IPS-15b (cell line): ENCODE results near the gene CCDC188.

Experiments
- H3K27me3 ChIP-seq: one replicate; pipeline ENCODE4 v1.6.1; 2013; ENCODE audit warnings: low read length; ENCODE audit not compliant: control insufficient read depth, insufficient read depth
- H3K36me3 ChIP-seq: one replicate; pipeline ENCODE4 v1.6.1; 2013; ENCODE audit warnings: low read length; ENCODE audit not compliant: control insufficient read depth, insufficient read depth
- H3K4me1 ChIP-seq: one replicate; pipeline ENCODE4 v1.6.1; 2013; ENCODE audit warnings: mild to moderate bottlenecking, low read length; ENCODE audit not compliant: control insufficient read depth, insufficient read depth
- H3K4me3 ChIP-seq: one replicate; pipeline ENCODE4 v1.5.1; 2013; ENCODE audit warnings: low read depth, low read length
- H3K9ac ChIP-seq: one replicate; pipeline ENCODE4 v1.6.1; 2013; ENCODE audit warnings: low read depth, mild to moderate bottlenecking, low read length
- H3K9me3 ChIP-seq: one replicate; pipeline ENCODE4 v1.6.1; 2013; ENCODE audit warnings: mild to moderate bottlenecking, low read length; ENCODE audit not compliant: control insufficient read depth, insufficient read depth

CCDC188 gene

DNA sequence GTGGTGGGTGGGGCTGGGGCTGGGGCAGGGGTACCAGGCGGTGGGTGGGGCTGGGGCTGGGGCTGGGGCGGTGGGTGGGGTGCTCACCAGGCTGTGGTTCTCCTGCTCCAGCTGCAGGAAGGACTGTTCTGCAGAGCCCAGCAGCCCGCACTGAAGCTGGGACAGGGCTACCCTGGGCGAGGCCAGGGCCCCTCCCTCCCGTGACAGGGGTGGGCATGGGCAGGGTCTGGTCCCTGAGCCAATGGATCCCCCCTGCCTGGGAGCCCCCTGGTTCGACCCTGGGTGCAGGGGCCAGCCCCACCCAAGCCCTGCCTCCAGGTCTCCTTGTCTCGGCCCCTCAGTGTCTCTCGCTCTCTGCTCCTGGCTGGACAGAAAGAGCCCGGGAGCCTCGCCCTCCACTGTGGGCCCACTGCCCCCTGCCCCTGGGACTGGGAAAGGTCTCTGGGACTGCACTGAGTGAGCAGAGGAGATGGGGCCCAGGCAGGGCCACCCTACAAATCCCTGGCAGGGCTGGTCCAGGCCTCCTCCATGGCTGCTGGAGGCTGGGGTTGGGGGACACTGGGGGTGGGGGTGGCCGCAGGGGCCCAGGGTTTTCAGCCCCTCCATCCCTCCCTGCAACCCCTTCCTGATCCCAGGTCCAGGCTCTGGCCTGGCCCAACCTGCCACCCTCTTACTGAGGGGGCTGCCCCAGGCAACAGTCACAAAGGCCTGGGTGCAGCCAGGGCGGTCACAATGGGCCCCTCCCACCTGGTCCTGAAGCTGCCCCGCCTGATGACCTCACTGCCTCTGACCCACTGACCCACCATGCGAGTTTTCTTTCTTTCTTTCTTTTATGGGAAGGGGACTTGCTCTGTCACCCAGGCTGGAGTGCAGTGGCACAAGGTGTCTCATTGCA is at the start of gene CCDC188:
Gene CCDC188, minus strand, starts transcription at position 675 of the 895 bp plus-strand sequence. Its CDS starts 69 bp downstream, at position 606.
- Histone ChIP-seq H3K4me1 (no peaks in the 10 kb centered on the region), H3K27me3 (no peaks in the 10 kb centered on the region), H3K4me3 (no peak within 1 kb of the TSS), H3K9me3 (no peaks in the 10 kb centered on the region), H3K36me3 (no peaks in the 10 kb centered on the region), H3K9ac (no peak within 1 kb of the TSS)

DNA sequence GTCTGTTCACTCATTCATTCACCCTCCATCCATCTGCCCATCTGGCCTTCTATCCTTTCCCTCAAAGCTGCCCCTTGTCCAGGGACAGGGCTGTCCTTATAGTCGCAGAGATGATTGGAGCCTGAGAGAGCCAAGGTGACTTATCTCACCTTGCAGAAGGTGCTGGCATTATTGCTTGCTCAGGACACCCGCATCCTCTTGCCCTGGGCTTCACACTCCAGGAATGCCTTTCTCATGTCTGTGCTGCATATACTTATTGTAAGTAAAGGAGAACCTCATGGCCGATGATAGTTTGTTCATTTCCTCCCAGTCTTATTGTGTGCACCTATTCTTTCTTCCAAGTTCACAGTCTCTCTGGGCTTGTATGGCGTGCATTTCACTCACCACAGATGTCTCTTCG is 49.1 kb upstream of the CCDC188 start:
- Histone ChIP-seq H3K36me3 (no peaks in the 10 kb centered on the region), H3K4me1 (peaks cover 4% of the 10 kb centered on the region), H3K4me3 (no peak overlapping the region), H3K27me3 (no peaks in the 10 kb centered on the region), H3K9me3 (no peaks in the 10 kb centered on the region), H3K9ac (no peak overlapping the region)

DNA sequence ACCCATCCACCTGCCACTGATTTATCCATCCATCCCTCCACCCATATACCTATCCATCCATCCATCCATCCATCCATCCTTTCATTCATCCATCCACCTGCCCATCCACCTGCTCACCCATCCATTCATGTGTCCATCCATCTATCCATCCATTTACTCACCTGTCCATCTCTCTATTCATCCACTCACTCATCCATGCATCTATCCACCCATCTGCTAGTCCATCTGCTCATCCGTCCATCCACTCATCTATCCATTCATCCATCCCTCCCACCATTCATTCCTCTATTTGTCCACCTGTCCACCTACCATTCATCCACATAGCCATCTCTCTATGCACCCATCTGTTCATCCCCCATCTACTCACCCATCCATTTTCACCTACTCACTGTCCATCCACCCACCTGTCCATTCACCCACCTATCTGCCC is 48.6 kb upstream of the CCDC188 start:
- H3K4me3 ChIP-seq, result no peak overlapping the region
- H3K4me1 ChIP-seq, result peaks cover 4% of the 10 kb centered on the region
- no peaks in the 10 kb centered on the region for H3K36me3 ChIP-seq
- H3K9me3 ChIP-seq, result no peaks in the 10 kb centered on the region
- H3K9ac ChIP-seq, result no peak overlapping the region
- no peaks in the 10 kb centered on the region for H3K27me3 ChIP-seq

DNA sequence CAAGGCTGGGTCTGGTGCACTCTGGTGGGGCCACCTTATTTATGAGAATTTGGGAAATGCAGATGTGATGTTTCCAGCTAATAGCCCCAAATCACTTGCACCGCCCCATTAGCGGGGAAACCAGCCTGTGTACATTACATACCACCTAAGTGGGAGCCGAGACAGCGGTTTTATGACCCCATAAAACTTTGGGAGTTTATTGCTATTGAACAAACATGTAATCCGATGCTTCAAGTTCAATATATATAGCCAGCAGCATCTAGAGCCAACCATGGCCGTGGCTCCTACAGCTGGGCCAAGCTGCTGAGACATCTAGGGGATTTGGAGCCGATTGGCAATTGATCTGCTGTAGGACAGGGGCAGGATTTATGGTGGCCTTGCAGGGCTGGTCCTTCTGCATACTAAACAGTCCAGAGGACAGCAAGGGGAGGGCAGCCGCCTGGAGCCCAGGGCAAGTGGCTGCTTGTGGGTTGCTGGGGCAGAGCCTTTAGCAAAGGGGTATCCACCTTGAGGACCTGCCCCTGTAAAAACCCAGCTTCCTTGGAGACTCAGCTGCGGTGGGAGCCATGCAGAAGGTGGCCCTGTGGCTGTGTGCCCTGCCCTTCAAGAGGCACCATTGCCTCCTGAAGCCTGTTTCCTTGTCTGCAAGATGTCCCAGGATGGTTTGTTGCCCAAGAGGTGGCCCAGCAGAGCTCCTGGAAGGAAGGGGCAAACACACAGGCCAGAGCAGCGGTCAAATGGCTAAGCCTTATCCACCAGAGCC is 47.9 kb upstream of the CCDC188 start:
- Histone ChIP-seq H3K27me3 (no peaks in the 10 kb centered on the region), H3K4me1 (peaks cover 4% of the 10 kb centered on the region), H3K9me3 (no peaks in the 10 kb centered on the region), H3K4me3 (no peak overlapping the region), H3K9ac (no peak overlapping the region), H3K36me3 (no peaks in the 10 kb centered on the region)

DNA sequence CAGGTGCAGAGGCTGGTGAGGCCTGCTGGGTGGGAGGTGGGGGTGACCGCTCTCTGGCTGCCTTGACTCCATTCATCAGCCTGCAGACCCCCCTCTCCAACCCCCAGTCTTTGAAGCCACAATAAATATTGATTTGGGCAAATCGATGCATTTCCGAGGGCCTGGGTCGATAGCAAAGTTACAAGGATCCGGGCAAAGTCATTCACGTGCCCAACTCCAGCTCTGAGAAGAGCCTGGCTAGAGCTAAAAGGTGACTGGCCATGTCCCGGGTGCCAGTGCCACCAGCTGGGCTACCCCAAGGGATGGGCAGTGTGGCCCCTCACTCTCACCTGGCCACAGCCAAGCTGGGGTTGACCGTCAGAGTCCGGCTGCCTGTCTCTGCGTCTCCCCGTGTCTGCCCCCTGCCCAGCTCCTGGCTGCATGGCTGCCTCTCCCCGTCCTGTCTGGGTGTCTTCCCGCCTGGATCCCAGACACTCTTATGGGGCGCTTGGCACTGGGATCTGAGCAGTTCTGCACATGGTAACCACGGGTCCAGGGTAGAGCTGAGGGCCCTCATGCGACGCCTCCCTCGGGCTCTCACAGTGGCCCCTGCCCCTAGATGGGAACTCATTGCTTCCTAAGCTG is 46.7 kb upstream of the CCDC188 start:
- Histone ChIP-seq H3K4me1 (no peaks in the 10 kb centered on the region), H3K9ac (no peak overlapping the region), H3K9me3 (no peaks in the 10 kb centered on the region), H3K4me3 (no peak overlapping the region), H3K27me3 (no peaks in the 10 kb centered on the region), H3K36me3 (no peaks in the 10 kb centered on the region)

DNA sequence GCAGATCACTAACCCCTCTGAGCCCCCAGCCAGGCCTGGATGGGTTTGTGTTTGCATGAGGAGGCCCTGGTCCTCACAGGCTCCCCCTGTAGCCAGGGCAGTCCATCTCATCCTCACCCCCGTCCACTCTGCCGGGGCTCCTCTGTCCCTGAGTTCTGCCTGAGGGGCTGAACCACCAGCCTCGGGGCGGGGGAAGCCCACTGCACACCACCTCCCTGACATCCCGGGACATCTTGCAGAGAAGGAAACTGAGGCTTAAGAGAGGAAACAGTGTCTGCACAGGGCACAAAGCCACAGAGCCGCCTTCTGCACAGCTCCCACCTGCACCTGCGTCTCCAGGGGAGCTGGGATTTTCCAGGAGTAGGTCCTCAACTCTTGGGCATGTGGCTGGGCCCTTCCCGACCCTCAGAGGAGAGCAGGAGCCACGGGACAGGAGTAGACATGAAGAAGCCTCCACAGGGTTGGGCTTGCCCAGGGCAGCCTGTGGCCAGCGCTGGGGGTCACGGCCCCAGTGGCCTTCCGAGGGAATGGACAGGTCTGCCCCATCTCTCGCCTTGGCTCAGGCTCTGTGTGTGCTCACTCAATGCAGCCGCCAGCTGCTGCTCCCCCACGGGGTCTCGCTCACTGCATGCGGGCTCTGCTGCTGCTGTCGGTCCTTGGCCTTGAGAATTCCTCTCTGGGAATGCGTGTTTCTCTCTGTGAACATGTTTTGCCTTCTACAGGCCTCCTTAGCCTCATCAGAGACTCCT is 45.4 kb upstream of the CCDC188 start:
- Histone ChIP-seq H3K4me3 (no peak overlapping the region), H3K36me3 (no peaks in the 10 kb centered on the region), H3K4me1 (no peaks in the 10 kb centered on the region), H3K9ac (no peak overlapping the region), H3K9me3 (no peaks in the 10 kb centered on the region), H3K27me3 (no peaks in the 10 kb centered on the region)

DNA sequence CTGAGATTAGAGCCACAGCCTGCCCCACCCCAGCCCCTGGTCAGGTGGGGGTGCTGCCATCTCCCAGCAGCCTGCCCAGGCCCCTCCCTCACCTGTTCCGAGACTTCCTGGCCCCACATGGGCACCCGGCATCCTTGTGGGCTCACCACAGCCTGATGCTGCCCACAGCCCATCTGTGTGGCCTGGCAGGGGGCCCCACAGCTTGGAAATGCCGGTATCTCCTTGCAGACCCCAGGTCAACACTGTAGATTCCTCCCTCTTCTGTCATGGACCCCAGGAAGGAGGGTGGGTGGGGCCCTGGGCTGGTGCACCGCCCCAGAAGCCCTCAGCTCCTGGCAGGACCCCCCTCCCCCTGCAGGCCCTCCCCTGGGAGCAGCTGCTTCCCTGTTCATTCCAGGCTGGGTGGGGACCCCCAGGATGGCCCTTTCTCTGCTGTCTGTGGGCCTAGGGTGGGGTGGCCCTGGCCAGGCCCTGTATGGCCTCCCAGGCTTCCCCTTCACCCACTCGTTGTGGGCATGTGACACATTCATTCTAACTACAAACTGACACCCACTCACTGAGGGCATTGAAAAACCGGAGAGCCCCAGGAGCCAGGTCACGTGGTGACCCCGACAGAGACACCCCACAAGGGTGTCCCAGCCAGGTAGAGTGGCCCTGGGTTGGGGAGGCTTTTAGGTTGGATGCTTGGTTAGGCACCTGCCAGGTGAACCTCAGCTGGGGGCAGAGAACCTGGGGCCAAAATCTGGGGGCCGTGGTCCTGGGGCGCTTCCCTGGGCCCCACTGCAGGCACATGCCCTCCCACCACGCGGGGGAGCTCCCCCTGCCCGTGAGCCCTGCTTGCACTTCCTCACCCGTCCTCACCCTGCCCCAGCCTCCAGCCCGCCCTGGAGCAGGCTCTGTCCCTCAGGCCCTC is 44.1 kb upstream of the CCDC188 start:
- Histone ChIP-seq H3K27me3 (no peaks in the 10 kb centered on the region), H3K4me3 (no peak overlapping the region), H3K9me3 (no peaks in the 10 kb centered on the region), H3K36me3 (no peaks in the 10 kb centered on the region), H3K4me1 (no peaks in the 10 kb centered on the region), H3K9ac (no peak overlapping the region)

DNA sequence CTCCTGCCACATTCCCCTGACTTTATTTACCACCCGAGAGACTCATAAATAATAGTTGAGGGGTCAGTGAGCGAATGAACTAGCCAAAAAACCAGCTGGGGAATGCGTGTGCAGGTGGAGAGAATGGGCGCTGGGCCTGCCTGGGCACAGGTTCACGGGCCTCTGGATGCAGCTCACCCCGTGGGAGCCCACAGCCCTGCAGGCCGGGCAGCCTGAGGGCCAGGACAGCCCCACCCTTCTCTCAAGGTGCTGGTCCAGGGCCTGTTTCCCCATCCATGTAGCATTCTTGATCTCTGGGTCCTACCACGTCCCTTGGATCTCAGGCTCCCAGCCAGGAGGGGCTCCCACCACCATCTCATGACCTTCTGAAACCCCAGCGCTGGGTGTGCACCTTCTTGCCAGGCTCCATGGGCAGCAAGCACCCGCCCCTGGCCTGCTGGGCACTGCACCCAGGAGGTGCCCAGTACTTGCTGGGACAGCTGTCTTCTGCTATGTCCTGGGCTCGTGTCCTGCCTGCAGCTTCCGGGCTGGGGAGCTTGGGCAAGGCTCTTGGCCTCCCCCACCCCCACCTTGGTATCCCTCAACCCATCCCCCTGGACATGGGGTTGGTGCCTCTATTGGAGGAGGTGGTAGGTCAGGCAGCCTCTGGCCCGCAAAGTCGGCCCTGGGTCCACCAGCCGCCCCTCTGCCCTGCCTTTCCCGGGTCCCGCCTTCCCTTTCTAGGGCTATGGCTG is 43.1 kb upstream of the CCDC188 start:
- no peaks in the 10 kb centered on the region for H3K27me3 ChIP-seq
- no peaks in the 10 kb centered on the region for H3K4me1 ChIP-seq
- no peak overlapping the region for H3K4me3 ChIP-seq
- no peaks in the 10 kb centered on the region for H3K9me3 ChIP-seq
- no peaks in the 10 kb centered on the region for H3K36me3 ChIP-seq
- H3K9ac ChIP-seq, result no peak overlapping the region

DNA sequence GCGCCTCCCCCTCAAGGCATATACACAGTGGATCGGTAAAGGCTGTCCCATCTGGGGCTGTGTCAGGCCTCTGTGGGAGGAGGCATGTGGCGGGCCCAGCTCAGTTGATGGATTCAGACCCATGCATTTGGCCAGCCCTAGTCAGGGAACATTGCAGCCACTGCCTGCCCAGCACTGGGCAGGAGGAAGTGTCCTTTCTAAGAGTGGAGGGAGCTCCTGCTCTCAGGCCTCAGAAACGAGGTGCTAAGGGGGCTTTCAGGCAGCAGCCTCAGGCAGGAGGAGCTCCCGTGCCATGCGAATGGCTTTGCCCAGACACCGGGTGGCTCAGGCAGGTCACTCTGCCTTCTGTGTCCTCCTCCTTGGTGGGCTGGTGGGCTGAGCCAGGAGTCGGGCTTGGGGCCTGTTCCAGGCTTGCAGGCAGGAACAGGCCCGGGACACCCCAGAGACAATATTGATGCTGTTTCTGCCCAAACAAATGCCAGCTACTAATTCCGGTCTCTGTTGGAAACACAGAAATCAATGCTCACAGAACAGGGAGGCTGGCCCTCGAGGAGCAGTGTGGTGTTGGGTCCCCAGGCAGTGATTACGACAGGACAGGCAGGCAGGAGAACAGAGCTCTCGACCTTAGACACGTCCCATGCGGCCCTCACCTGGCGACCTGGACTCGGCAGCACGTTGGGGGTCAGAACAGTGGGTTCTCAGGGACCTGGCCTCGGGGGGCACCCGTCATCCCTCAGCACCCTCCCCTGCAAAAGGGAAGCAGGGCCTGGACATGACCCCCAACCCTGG is 42.3 kb upstream of the CCDC188 start:
- Histone ChIP-seq H3K4me3 (no peak overlapping the region), H3K27me3 (no peaks in the 10 kb centered on the region), H3K36me3 (no peaks in the 10 kb centered on the region), H3K4me1 (no peaks in the 10 kb centered on the region), H3K9me3 (no peaks in the 10 kb centered on the region), H3K9ac (no peak overlapping the region)
